ENCODE measurements around the gene MEF2A. TPM values are rescaled to one million over a fixed set of nuclear protein-coding genes. Genes with fewer than 3 reads are reported as not detected.

The MEF2A gene
- total and polyA plus RNA-seq, 10 of the 15 experiments (the other 5 are each of a cell fraction or from before 2014, with no cell fraction given) = 7.2 to 46.7 (median 35.9) TPM

DNA sequence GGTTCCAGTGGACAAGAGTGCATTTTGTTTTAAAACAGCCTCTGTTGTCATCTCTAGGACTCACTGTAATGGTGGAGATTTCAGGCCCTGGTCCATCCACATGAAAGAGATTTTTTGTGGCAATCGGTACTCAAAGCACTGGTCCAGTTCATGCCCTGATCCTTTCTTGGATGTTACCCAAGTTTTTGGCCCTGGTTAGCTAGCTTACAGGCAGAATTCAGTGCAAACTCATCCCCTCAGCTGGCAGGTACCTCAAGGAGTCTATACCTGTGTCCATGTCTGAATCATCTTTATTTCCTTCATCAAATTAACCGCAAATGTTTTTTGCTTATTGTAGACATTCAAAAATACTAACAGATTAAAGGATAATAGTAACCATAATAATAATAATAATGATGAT, 13.7 kb upstream of the MEF2A start:
- H2AFZ ChIP-seq (ENCODE audit: control insufficient read depth, low read depth, low read length) = no peak overlapping the region
- no peak for FAIRE-seq

More for the DNA sequence above, 13.7 kb upstream of the MEF2A start:
- no peak overlapping the region for H3K4me3 ChIP-seq
- no peaks in the 10 kb centered on the region for H4K20me1 ChIP-seq (ENCODE audit: control insufficient read depth, insufficient read depth)
- SMC1A ChIA-PET (ENCODE audit: uncharacterized antibody, unreplicated experiment) = interaction anchor here (1.0 to 1.4 kb wide), 2 partner anchors 145 to 152 kb away, joined by 3 read pairs; no protein-coding TSS in a partner anchor
- no peaks in the 10 kb centered on the region for H3K4me1 ChIP-seq (ENCODE audit: control insufficient read depth, insufficient read depth, low read length)
- no TSS peak for BruUV-seq (replicated peaks)
- WGBS (ENCODE audit: insufficient coverage, insufficient replicate concordance, low lambda C conversion rate, missing lambda C conversion rate) = 98% methylated on average over 2 of the region's 2 CpGs
- CTCF ChIA-PET = interaction anchor here (1.4 kb wide), 1 partner anchor 27 kb away, joined by 5 read pairs; no protein-coding TSS in a partner anchor
- no peak for TF ChIP-seq RUNX3 (IDR thresholded peaks at IDR 0.05; ENCODE audit: low read length)
- no peak for TF ChIP-seq CHD2 (IDR thresholded peaks at IDR 0.05; ENCODE audit: borderline replicate concordance, low read depth, low read length)
- TF ChIP-seq, protein P1, sequence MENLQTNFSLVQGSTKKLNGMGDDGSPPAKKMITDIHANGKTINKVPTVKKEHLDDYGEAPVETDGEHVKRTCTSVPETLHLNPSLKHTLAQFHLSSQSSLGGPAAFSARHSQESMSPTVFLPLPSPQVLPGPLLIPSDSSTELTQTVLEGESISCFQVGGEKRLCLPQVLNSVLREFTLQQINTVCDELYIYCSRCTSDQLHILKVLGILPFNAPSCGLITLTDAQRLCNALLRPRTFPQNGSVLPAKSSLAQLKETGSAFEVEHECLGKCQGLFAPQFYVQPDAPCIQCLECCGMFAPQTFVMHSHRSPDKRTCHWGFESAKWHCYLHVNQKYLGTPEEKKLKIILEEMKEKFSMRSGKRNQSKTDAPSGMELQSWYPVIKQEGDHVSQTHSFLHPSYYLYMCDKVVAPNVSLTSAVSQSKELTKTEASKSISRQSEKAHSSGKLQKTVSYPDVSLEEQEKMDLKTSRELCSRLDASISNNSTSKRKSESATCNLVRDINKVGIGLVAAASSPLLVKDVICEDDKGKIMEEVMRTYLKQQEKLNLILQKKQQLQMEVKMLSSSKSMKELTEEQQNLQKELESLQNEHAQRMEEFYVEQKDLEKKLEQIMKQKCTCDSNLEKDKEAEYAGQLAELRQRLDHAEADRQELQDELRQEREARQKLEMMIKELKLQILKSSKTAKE (IDR thresholded peaks at IDR 0.05; ENCODE audit: low read depth, poor library complexity, severe bottlenecking) = no peak
- no peak for TF ChIP-seq CBX5 (IDR thresholded peaks at IDR 0.05; ENCODE audit: low read depth)
- intact Hi-C loops (cut with micrococcal nuclease; ENCODE audit: unreplicated experiment) (no loop called here), in situ Hi-C loops (cut with MboI) (no loop called here)
- H3K4me2 ChIP-seq (ENCODE audit: control insufficient read depth, insufficient read depth) = no peak overlapping the region
- RAD21 ChIA-PET (ENCODE audit: unreplicated experiment) = interaction anchor here (0.6 kb wide), 1 partner anchor 37 kb away, joined by 3 read pairs; no protein-coding TSS in a partner anchor
- POLR2A ChIA-PET = no interaction called here
- H3K79me2 ChIP-seq (ENCODE audit: control insufficient read depth, insufficient read depth, low read length) = no peaks in the 10 kb centered on the region
- no peak overlapping the region for H3K27ac ChIP-seq (ENCODE audit: control insufficient read depth, insufficient read depth)
- ATAC-seq (no peak), DNase-seq (ENCODE audit: low read depth, low spot score) (no peak)
- peaks cover 0 to 2% of the 10 kb centered on the region in 2 experiments; a peak in 1 of 4 replicates for H3K27me3 ChIP-seq (replicated peaks in 1 of 2; ENCODE audit: control insufficient read depth in 2 of 2, insufficient read depth in 2 of 2, low read length in 1 of 2)
- H3K36me3 ChIP-seq (ENCODE audit: control insufficient read depth in 2 of 2, insufficient read depth in 2 of 2, low read length in 1 of 2) = no peaks in the 10 kb centered on the region
- no peaks in the 10 kb centered on the region for H3K9me3 ChIP-seq (replicated peaks; ENCODE audit: control insufficient read depth, insufficient read depth, low read length)
- H3K9ac ChIP-seq (ENCODE audit: control insufficient read depth, insufficient read depth, low read length) = no peak overlapping the region
